HepG2 (cell line): ENCODE measurements around the gene COBL. TPM values are rescaled to one million over a fixed set of nuclear protein-coding genes. Genes with fewer than 3 reads are reported as not detected.

Source experiments
- ATAC-seq: fragments of 200-7000 bp; cut with Tn5 transposase; 3 replicates; pipeline ENCODE4 v1.9.1; 2020; ENCODE audit warnings: mild to moderate bottlenecking, moderate library complexity
- BruUV-seq: library from RNA; stranded (reverse); fragments of 400-500 nt; replicated peaks from 2 replicates; lab custom pipeline; 2021; lab: Mats Ljungman, UMichigan
- CTCF ChIA-PET: fragments of 300-600 bp; formaldehyde crosslinking; extraction: SDS; loops from one replicate; lab custom pipeline; 2021; ENCODE audit warnings: low total read pairs, inconsistent platforms, low intra/inter-chr PET ratio; lab: Yijun Ruan, JAX
- POLR2A ChIA-PET: fragments of 350-600 bp; sonication (Branson Sonifier 250); formaldehyde crosslinking; loops from one replicate; lab custom pipeline; 2020; ENCODE audit warnings: antibody characterized with exemption, inconsistent platforms; lab: Yijun Ruan, JAX
- DNase-seq: peaks from one replicate; pipeline ENCODE4 v3.0.0-alpha.2; 2015; ENCODE audit warnings: low spot score
- FAIRE-seq: peaks from 3 replicates; lab custom pipeline; 2011; peaks lifted over from hg19 to GRCh38; lab: Jason Lieb, UNC
- H2AFZ ChIP-seq: one replicate; pipeline ENCODE4 v1.6.1; 2011; ENCODE audit warnings: low read length, inconsistent platforms
- H3K27ac ChIP-seq: fragments of 300-600 bp; 3 replicates; pipeline ENCODE4 v1.8.0; 2011; ENCODE audit warnings: mixed run types, mild to moderate bottlenecking, mixed read lengths, low read length, inconsistent platforms; ENCODE audit not compliant: insufficient read depth; ENCODE audit errors: extremely low read length
- H3K27me3 ChIP-seq, 2 experiments: fragments of 200-600 bp in 1 of 2; 2 replicates in 1 of 2; 3 replicates in 1 of 2; pipeline versions ENCODE4 v1.6.0 to v1.8.0; 2011; ENCODE audit warnings: low read length in 2 of 2, mild to moderate bottlenecking in 2 of 2, moderate library complexity in 2 of 2, inconsistent platforms in 1 of 2; ENCODE audit not compliant: insufficient read depth in 2 of 2, control insufficient read depth in 1 of 2
- H3K36me3 ChIP-seq, 2 experiments: fragments of 200-600 bp in 1 of 2; replicated peaks in 1 of 2; 2 replicates in 1 of 2; 3 replicates in 1 of 2; pipeline versions ENCODE4 v1.5.1 to v1.8.0; 2011; ENCODE audit warnings: low read length in 2 of 2, inconsistent platforms in 1 of 2; ENCODE audit not compliant: insufficient read depth in 2 of 2, control insufficient read depth in 1 of 2
- H3K4me1 ChIP-seq: 2 replicates; pipeline ENCODE4 v1.5.1; 2012; ENCODE audit warnings: low read length, inconsistent platforms; ENCODE audit not compliant: insufficient read depth
- H3K4me2 ChIP-seq: 2 replicates; pipeline ENCODE4 v1.6.0; 2011; ENCODE audit warnings: low read depth, low read length, inconsistent platforms
- H3K4me3 ChIP-seq, 3 experiments: fragments of 200-600 bp in 1 of 3; sonication (generic), shearing (Covaris generic) in 1 of 3; replicated peaks in 1 of 3; 2 replicates each; pipeline ENCODE4 v1.5.1; 2011 to 2016; ENCODE audit warnings: low read length in 3 of 3, inconsistent platforms in 2 of 3, low read depth in 2 of 3, mild to moderate bottlenecking in 2 of 3, control low read depth in 1 of 3, mixed read lengths in 1 of 3; ENCODE audit not compliant: insufficient read depth in 1 of 3
- H3K79me2 ChIP-seq: one replicate; pipeline ENCODE4 v1.6.1; 2011; ENCODE audit warnings: low read length, inconsistent platforms; ENCODE audit not compliant: insufficient read depth
- H3K9ac ChIP-seq: 2 replicates; pipeline ENCODE4 v1.6.0; 2011; ENCODE audit warnings: mild to moderate bottlenecking, low read depth, low read length, inconsistent platforms; ENCODE audit not compliant: insufficient read depth
- H3K9me3 ChIP-seq: 2 replicates; pipeline ENCODE4 v1.5.1; 2012; ENCODE audit warnings: mild to moderate bottlenecking, low read length
- H4K20me1 ChIP-seq: 2 replicates; pipeline ENCODE4 v1.6.0; 2011; ENCODE audit warnings: inconsistent platforms, mild to moderate bottlenecking, low read length, moderate library complexity; ENCODE audit not compliant: insufficient read depth
- DZIP1 ChIP-seq: sonication (generic); formaldehyde crosslinking; IDR thresholded peaks from 2 replicates; pipeline ENCODE4 v1.5.0; 2020; ENCODE audit warnings: mild to moderate bottlenecking, missing genetic modification reagents
- REXO4 ChIP-seq: sonication (generic); formaldehyde crosslinking; IDR thresholded peaks from 2 replicates; pipeline ENCODE4 v1.8.0; 2022; ENCODE audit warnings: missing genetic modification reagents, mild to moderate bottlenecking, borderline replicate concordance
- RFX1 ChIP-seq: fragments of 450-650 bp; IDR thresholded peaks from 2 replicates; pipeline ENCODE4 v1.6.1; 2017
- RFX3 ChIP-seq: IDR thresholded peaks from 2 replicates; pipeline ENCODE4 v1.6.1; 2016; ENCODE audit warnings: missing biosample characterization, missing genetic modification reagents
- ZNF567 ChIP-seq: sonication (generic); formaldehyde crosslinking; IDR thresholded peaks from 2 replicates; pipeline ENCODE4 v1.8.1; 2023; ENCODE audit warnings: mild to moderate bottlenecking, missing genetic modification reagents, borderline replicate concordance
- WGBS: methylation state at CpG from one replicate; pipeline ENCODE4 v1.1.6; 2017; ENCODE audit warnings: low lambda C conversion rate; 5-methylcytosine and 5-hydroxymethylcytosine counted together
- in situ Hi-C: cut with HindIII; loops from 2 replicates; pipeline ENCODE4 v1.10.0; 2017; ENCODE audit warnings: low pct_unique_long_range_greater_than_20kb; ENCODE audit not compliant: extremely low pct_ligation_motif_present
- intact Hi-C: fragments of 100-400 bp; cut with micrococcal nuclease; formaldehyde crosslinking; loops from one replicate; pipeline ENCODE4 v1.10.0; 2022; ENCODE audit not compliant: unreplicated experiment
- polyA plus RNA-seq, 8 experiments: library from polyadenylated mRNA; depleted of rRNA in 3 of 8; stranded (reverse) in 7 of 8; unstranded in 1 of 8; fragments of >200 nt; fragmentation: Illumina TruSeq in 4 of 8; extraction: Trizol in 4 of 8; gene quantifications; 2 replicates each; pipeline versions ENCODE4 v1.2.1 to v1.2.3, GENCODE V29; 2011 to 2016; ENCODE audit warnings: low read depth in 4 of 8, missing spikeins in 1 of 8, mixed read lengths in 1 of 8; ENCODE audit not compliant: insufficient read depth in 1 of 8
- total RNA-seq, 5 experiments: library from RNA; depleted of rRNA; stranded (reverse); fragments of >200 nt; fragmentation: Illumina TruSeq; extraction: Trizol; gene quantifications; 2 replicates each; pipeline ENCODE4 v1.2.3, GENCODE V29; 2016; ENCODE audit warnings: low read depth in 1 of 5

Gene COBL
- total and polyA plus RNA-seq, 2 of the 13 experiments (the other 11 are each of a cell fraction or from before 2014, with no cell fraction given) = 3.8 to 4.9 TPM

GRCh38 chr7:51022821-51023220, 293.8 kb downstream of the COBL start (continued):
- TF ChIP-seq ZNF567 (CRISPR knock-in tag) (no peak), REXO4 (CRISPR knock-in tag) (no peak), RFX3 (CRISPR knock-in tag) (no peak)

- ChIA-PET CTCF (no interaction called here), POLR2A (no interaction called here)
- 91% methylated on average over 20 of the region's 20 CpGs for WGBS
- Histone ChIP-seq H3K9me3 (no peaks in the 10 kb centered on the region), H3K27me3 (no peaks in the 10 kb centered on the region), H3K9ac (no peak overlapping the region), H3K4me1 (peaks cover 4% of the 10 kb centered on the region; the same call in 1 of the 2 replicates), H3K27ac (no peak overlapping the region), H2AFZ (no peak overlapping the region), H3K36me3 (peaks cover 0 to 4% of the 10 kb centered on the region in 2 experiments; a peak in 3 of 5 replicates), H4K20me1 (no peaks in the 10 kb centered on the region), H3K4me3 (no peak overlapping the region), H3K79me2 (no peaks in the 10 kb centered on the region), H3K4me2 (no peak overlapping the region)
- in situ Hi-C loops = no loop called here
- no peak for TF ChIP-seq DZIP1 (CRISPR knock-in tag)
- no peak for TF ChIP-seq RFX1
- BruUV-seq = no TSS peak
- intact Hi-C loops = no loop called here
- FAIRE-seq = no peak
- no peak for ATAC-seq
- no peak for DNase-seq
Observed at GRCh38 chr7:51021906-51022570, 294.6 kb downstream of the COBL start.
